Gastroesophageal sphincter (tissue), 4 donors: ENCODE measurements around the gene RRBP1. TPM values are rescaled to one million over a fixed set of nuclear protein-coding genes. Genes with fewer than 3 reads are reported as not detected.

ENCODE experiments used
- ATAC-seq: fragments of 150-250 bp; one replicate; pipeline ENCODE4 v1.9.1; 2016; ENCODE audit warnings: mild to moderate bottlenecking, moderate library complexity
- H3K27ac ChIP-seq, 4 donors: fragments of 200-600 bp; sonication (generic) in 3 of 4; 1 replicate in 3 of 4; 2 replicates in 1 of 4; pipeline ENCODE4 v1.5.1; 2016 to 2019
- H3K27me3 ChIP-seq: fragments of 200-600 bp; sonication (generic); one replicate; pipeline ENCODE4 v1.5.1; 2019
- H3K36me3 ChIP-seq, 2 donors: fragments of 200-600 bp; sonication (generic); one replicate each; pipeline ENCODE4 v1.5.1; 2019; ENCODE audit warnings: control low read depth in 1 of 2
- H3K4me1 ChIP-seq, 3 donors: fragments of 200-600 bp; sonication (generic); 1 replicate in 2 of 3; 2 replicates in 1 of 3; pipeline ENCODE4 v1.5.1; 2016 to 2019; ENCODE audit warnings: control low read depth in 2 of 3
- H3K4me3 ChIP-seq, 2 donors: fragments of 200-600 bp; sonication (generic); one replicate each; pipeline ENCODE4 v1.5.1; 2019; ENCODE audit warnings: mild to moderate bottlenecking in 1 of 2, moderate library complexity in 1 of 2
- H3K9me3 ChIP-seq, 3 donors: fragments of 200-600 bp; sonication (generic); one replicate each; pipeline ENCODE4 v1.5.1; 2017 to 2019; ENCODE audit warnings: control low read depth in 2 of 3
- EP300 ChIP-seq: sonication (generic); formaldehyde crosslinking; IDR thresholded peaks from one replicate; pipeline ENCODE4 v1.6.1; 2017; ENCODE audit warnings: antibody characterized with exemption, mild to moderate bottlenecking
- POLR2A ChIP-seq, 2 donors: fragments of 450-650 bp; IDR thresholded peaks; one replicate each; pipeline ENCODE4 v1.6.1; 2017; ENCODE audit warnings: antibody characterized with exemption in 2 of 2, mild to moderate bottlenecking in 2 of 2, moderate library complexity in 1 of 2
- POLR2AphosphoS5 ChIP-seq: sonication (generic); formaldehyde crosslinking; IDR thresholded peaks from one replicate; pipeline ENCODE4 v1.6.1; 2017; ENCODE audit warnings: antibody characterized with exemption
- WGBS, 2 donors: methylation state at CpG; one replicate each; pipeline ENCODE4 v1.1.5; 2018; ENCODE audit warnings: low coverage in 1 of 2; 5-methylcytosine and 5-hydroxymethylcytosine counted together
- total RNA-seq, 4 donors: library from RNA; depleted of rRNA; stranded (reverse); fragments of >200 nt; gene quantifications; one replicate each; pipeline ENCODE4 v1.1.0, GENCODE V29; 2016
- TF ChIP-seq, protein P1 (sequence below), 4 experiments: fragments of 200-600 bp in 2 of 4; fragments of 450-650 bp in 2 of 4; sonication (generic) in 1 of 4; IDR thresholded peaks; one replicate each; pipeline ENCODE4 v1.5.1; 2017 to 2019; ENCODE audit warnings: antibody characterized with exemption in 4 of 4, mild to moderate bottlenecking in 2 of 4, moderate library complexity in 2 of 4

RRBP1 gene
- total RNA-seq, 4 donors from 2014 or later, result 61.2 to 89.8 (median 64.7) TPM

DNA sequence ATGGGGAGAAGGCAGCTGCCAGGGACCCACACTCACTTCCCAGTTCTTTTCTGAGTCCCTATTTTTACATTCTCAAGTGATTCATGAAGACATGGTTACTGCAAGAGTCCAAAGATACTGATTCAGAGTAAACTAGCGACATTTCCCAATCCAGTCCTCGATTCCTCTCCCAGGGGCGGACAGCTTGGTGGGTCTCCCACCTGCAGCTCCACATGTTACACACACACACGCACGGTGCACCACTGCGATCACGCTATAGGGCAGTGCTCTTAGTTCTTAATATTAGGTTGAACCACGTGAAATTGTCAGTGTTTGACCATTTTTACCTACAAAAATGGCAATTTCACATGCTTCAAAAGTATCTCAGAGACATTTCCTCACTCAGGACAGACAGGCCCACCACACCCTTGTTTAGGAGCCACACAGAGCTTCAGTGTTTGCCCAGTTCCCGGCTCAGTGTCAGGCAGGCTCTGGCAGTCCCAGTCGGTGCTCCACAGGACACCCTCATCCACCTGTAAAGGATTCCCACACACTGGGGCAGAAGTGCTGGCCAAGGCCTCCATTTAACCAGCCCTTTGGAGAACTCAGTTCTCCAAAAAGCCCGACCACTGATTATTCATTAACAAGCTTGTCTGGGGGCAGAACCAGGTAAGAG, 51.8 kb downstream of the RRBP1 start:
- no peak for TF ChIP-seq POLR2AphosphoS5
- no peak for TF ChIP-seq POLR2A (IDR thresholded peaks at IDR 0.05)
- TF ChIP-seq, protein P1, sequence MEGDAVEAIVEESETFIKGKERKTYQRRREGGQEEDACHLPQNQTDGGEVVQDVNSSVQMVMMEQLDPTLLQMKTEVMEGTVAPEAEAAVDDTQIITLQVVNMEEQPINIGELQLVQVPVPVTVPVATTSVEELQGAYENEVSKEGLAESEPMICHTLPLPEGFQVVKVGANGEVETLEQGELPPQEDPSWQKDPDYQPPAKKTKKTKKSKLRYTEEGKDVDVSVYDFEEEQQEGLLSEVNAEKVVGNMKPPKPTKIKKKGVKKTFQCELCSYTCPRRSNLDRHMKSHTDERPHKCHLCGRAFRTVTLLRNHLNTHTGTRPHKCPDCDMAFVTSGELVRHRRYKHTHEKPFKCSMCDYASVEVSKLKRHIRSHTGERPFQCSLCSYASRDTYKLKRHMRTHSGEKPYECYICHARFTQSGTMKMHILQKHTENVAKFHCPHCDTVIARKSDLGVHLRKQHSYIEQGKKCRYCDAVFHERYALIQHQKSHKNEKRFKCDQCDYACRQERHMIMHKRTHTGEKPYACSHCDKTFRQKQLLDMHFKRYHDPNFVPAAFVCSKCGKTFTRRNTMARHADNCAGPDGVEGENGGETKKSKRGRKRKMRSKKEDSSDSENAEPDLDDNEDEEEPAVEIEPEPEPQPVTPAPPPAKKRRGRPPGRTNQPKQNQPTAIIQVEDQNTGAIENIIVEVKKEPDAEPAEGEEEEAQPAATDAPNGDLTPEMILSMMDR (IDR thresholded peaks at IDR 0.05), result no peak
- TF ChIP-seq EP300, result no peak
- Histone ChIP-seq H3K27ac (no peak overlapping the region), H3K9me3 (no peaks in the 10 kb centered on the region), H3K4me1 (peaks cover 0 to 38% (median 21%) of the 10 kb centered on the region in 3 donors), H3K4me3 (no peak overlapping the region), H3K27me3 (no peaks in the 10 kb centered on the region), H3K36me3 (peaks cover 0 to 100% of the 10 kb centered on the region in 2 donors)
- 60 to 80% methylated on average over 3 to 9 of the region's 11 CpGs for WGBS, 2 donors
- ATAC-seq, result no peak

DNA sequence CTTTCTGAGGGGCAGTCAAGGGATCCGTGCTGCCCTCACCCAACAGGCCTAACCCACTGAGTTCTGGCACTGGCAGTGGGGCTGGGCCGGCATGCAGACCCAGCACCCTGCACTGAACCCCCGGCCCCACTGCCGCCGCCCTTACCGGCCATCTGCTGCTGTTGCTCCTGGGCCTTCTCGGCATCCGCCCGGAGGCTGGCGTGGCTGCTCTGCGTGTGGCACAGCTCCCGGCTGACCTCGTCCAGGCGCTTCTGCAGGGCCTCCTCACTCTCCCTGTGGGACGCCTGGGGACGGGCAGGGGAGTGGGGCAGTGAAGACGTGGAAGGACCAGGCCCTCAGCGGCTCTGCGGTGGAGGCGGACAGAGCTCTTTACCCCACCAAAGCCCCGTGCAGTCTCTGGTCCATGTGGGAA, 52.4 kb downstream of the RRBP1 start:
- TF ChIP-seq, protein P1 (IDR thresholded peaks at IDR 0.05), result no peak
- TF ChIP-seq POLR2AphosphoS5 (no peak), POLR2A (IDR thresholded peaks at IDR 0.05) (no peak), EP300 (no peak)
- H3K36me3 ChIP-seq, result peaks cover 0 to 100% of the 10 kb centered on the region in 2 donors
- no CpG with 5 or more reads among the region's 21 CpGs for WGBS, 2 donors
- no peak for ATAC-seq
- H3K27me3 ChIP-seq, result no peaks in the 10 kb centered on the region
- no peaks in the 10 kb centered on the region for H3K9me3 ChIP-seq
- H3K27ac ChIP-seq, result no peak overlapping the region
- no peak overlapping the region for H3K4me3 ChIP-seq
- H3K4me1 ChIP-seq, result peaks cover 0 to 32% (median 20%) of the 10 kb centered on the region in 3 donors

DNA sequence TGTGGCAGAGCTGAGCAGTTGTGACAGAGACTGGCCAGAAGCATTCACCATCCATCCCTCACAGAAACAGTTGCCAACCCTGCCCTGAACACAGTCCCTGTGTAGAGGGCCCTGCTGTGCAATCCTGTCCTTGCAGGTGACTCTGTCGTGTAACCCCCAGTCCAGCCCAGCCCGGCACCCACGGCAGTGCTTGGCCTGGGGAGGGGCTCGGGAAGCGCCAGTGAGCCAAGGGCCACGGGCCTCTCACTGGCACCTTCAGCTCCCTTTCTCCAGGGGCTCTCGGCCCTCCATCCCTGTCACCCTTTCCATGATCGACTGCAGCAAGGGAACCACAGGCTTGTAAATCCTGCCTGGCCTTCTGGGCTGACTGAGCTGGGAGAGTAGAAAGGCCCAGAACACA, 53.0 kb downstream of the RRBP1 start:
- H3K27ac ChIP-seq, result no peak overlapping the region
- TF ChIP-seq POLR2AphosphoS5, result no peak
- no peak for TF ChIP-seq POLR2A (IDR thresholded peaks at IDR 0.05)
- TF ChIP-seq EP300, result no peak
- TF ChIP-seq, protein P1 (IDR thresholded peaks at IDR 0.05), result no peak
- WGBS, 2 donors, result 80% methylated on average over 1 of the region's 8 CpGs
- no peak for ATAC-seq
- no peak overlapping the region for H3K4me3 ChIP-seq
- H3K4me1 ChIP-seq, result peaks cover 0 to 26% (median 14%) of the 10 kb centered on the region in 3 donors
- peaks cover 0 to 100% of the 10 kb centered on the region in 2 donors for H3K36me3 ChIP-seq
- H3K9me3 ChIP-seq, result no peaks in the 10 kb centered on the region
- no peaks in the 10 kb centered on the region for H3K27me3 ChIP-seq

DNA sequence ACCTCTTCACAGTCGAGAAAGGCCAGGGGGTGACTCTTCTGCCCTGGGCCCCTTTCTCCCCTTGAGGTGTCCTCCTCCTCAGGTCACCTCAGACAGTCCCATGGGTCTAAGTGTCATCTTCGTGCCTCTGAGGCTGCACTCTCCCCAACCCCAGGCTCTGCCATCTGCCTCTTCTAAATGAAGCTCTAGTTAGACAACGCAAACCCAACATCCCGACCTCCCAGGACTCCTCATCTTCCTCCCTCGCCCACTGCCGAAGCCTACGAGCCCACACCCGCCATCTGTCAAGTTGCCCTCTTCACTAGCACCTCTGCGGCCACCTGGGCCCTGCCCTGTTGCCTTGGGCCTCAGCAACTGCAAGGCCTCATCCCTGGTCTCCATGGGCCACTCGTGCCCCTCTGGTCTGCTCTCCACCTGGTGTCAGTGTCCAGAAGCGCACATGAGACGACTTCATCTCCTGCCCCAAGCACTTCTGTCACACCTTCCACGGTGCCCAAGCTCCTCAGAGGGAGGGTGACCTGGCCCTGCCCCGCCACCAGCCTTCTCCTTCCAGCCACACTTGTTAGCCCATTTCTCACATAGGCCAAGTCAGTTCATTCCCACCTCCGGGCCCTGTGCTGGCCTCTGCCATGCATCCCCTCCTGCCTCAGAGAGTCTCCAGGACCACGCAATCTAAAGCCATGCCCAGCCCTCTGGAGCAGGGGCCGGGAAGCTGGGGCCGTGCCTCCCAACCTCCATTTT, 53.8 kb downstream of the RRBP1 start:
- no peak for ATAC-seq
- peaks cover 0 to 100% of the 10 kb centered on the region in 2 donors for H3K36me3 ChIP-seq
- no peak overlapping the region for H3K4me3 ChIP-seq
- peaks cover 0 to 21% (median 11%) of the 10 kb centered on the region in 3 donors for H3K4me1 ChIP-seq
- TF ChIP-seq, protein P1 (IDR thresholded peaks at IDR 0.05), result no peak
- TF ChIP-seq POLR2AphosphoS5 (no peak), POLR2A (IDR thresholded peaks at IDR 0.05) (no peak), EP300 (no peak)
- 90 to 94% methylated on average over 8 of the region's 18 CpGs for WGBS, 2 donors
- H3K27me3 ChIP-seq, result no peaks in the 10 kb centered on the region
- H3K27ac ChIP-seq, result peak overlapping the region in 3 of 4 donors; percentile 57 to 68 (median 63)
- no peaks in the 10 kb centered on the region for H3K9me3 ChIP-seq
